ENCODE results near the gene PDZD4. TPM values are rescaled to one million over a fixed set of nuclear protein-coding genes. Genes with fewer than 3 reads are reported as not detected.

The PDZD4 gene
- total RNA-seq, 1 donor from 2014 or later: 9.9 TPM

- no peak overlapping the region for H3K27ac Mint-ChIP-seq (ENCODE audit: unreplicated experiment)
- no peaks in the 10 kb centered on the region for H3K36me3 Mint-ChIP-seq (ENCODE audit: low read depth, unreplicated experiment)
- no peak overlapping the region for H3K9ac ChIP-seq (ENCODE audit: low read length)
- H3K4me3 Mint-ChIP-seq (ENCODE audit: unreplicated experiment): peak overlapping the region; percentile 40
- H3K9me3 Mint-ChIP-seq (ENCODE audit: unreplicated experiment): no peaks in the 10 kb centered on the region
- H3K79me2 ChIP-seq (ENCODE audit: insufficient read depth, low read length): no peaks in the 10 kb centered on the region
- TF ChIP-seq CTCF (IDR thresholded peaks at IDR 0.05; ENCODE audit: insufficient read depth, low read depth, low read length): no peak
- no peak for FAIRE-seq
- H3K36me3 ChIP-seq (ENCODE audit: insufficient read depth, low read length): no peaks in the 10 kb centered on the region
- no peak for DNase-seq (ENCODE audit: low read depth)
- H3K4me3 ChIP-seq (ENCODE audit: insufficient read depth, low read depth, low read length): no peak overlapping the region
- no peaks in the 10 kb centered on the region for H3K4me1 Mint-ChIP-seq (ENCODE audit: low read depth, unreplicated experiment)
- H3K9me3 ChIP-seq (ENCODE audit: insufficient read depth, low read depth, low read length): no peaks in the 10 kb centered on the region
- no peak overlapping the region for H2AFZ ChIP-seq (ENCODE audit: low read depth, low read length)
- no peak overlapping the region for H3K4me2 ChIP-seq (ENCODE audit: low read length)
- H3K27me3 ChIP-seq (ENCODE audit: insufficient read depth, low read length): no peaks in the 10 kb centered on the region
- no peak overlapping the region for H3K27ac ChIP-seq (ENCODE audit: low read depth, low read length)
- H4K20me1 ChIP-seq (ENCODE audit: insufficient read depth, low read length): peaks cover 5% of the 10 kb centered on the region
- H3K27me3 Mint-ChIP-seq (ENCODE audit: low read depth, unreplicated experiment): peaks cover 2% of the 10 kb centered on the region
- H3K4me1 ChIP-seq (ENCODE audit: insufficient read depth, low read length): peaks cover 25% of the 10 kb centered on the region
Observed at GRCh38 chrX:153763298-153763932, 66.9 kb downstream of the PDZD4 start.

DNA sequence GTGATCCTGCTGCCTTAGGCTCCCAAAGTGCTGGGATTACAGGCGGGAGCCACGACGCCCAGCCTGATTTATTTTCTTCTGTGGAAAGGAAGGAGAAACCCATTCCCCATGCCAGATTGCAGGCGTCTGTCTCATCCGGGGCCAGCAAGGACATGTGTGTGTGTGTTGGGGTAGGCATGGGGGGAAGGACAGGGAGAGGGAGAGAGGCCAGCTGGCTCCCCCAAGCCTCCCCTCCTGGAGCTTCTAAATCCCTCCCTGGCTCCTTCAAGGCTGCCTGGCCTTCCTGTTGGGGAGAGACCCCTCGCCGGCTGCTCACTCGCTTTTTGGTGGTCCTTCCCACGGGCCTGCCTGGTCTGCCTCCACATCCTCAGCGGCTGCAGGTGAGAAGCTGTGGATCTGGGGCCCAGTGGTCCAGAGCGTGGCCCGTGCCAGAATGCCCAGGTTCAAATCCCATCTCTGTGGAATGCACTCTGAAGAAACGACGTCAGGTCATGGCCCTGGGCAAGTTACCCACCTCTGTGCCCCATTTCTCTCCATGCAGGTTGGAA lies 67.6 kb downstream of the PDZD4 start:
- Mint-ChIP-seq H3K27me3 (ENCODE audit: low read depth, unreplicated experiment) (peaks cover 2% of the 10 kb centered on the region), H3K36me3 (ENCODE audit: low read depth, unreplicated experiment) (no peaks in the 10 kb centered on the region), H3K9me3 (ENCODE audit: unreplicated experiment) (no peaks in the 10 kb centered on the region), H3K27ac (ENCODE audit: unreplicated experiment) (no peak overlapping the region), H3K4me1 (ENCODE audit: low read depth, unreplicated experiment) (no peaks in the 10 kb centered on the region), H3K4me3 (ENCODE audit: unreplicated experiment) (no peak overlapping the region)
- no peak overlapping the region for H3K4me2 ChIP-seq (ENCODE audit: low read length)
- DNase-seq (ENCODE audit: low read depth) (no peak), FAIRE-seq (no peak)
- H3K9me3 ChIP-seq (ENCODE audit: insufficient read depth, low read depth, low read length): no peaks in the 10 kb centered on the region
- H2AFZ ChIP-seq (ENCODE audit: low read depth, low read length): no peak overlapping the region
- no peak overlapping the region for H3K4me3 ChIP-seq (ENCODE audit: insufficient read depth, low read depth, low read length)
- no peak overlapping the region for H3K9ac ChIP-seq (ENCODE audit: low read length)
- peaks cover 5% of the 10 kb centered on the region for H4K20me1 ChIP-seq (ENCODE audit: insufficient read depth, low read length)
- no peaks in the 10 kb centered on the region for H3K27me3 ChIP-seq (ENCODE audit: insufficient read depth, low read length)
- no peaks in the 10 kb centered on the region for H3K36me3 ChIP-seq (ENCODE audit: insufficient read depth, low read length)
- no peaks in the 10 kb centered on the region for H3K79me2 ChIP-seq (ENCODE audit: insufficient read depth, low read length)
- no peak for TF ChIP-seq CTCF (IDR thresholded peaks at IDR 0.05; ENCODE audit: insufficient read depth, low read depth, low read length)
- TF ChIP-seq EZH2 (IDR thresholded peaks at IDR 0.05; ENCODE audit: insufficient read depth, low read length): no peak
- peaks cover 25% of the 10 kb centered on the region for H3K4me1 ChIP-seq (ENCODE audit: insufficient read depth, low read length)
- no peak overlapping the region for H3K27ac ChIP-seq (ENCODE audit: low read depth, low read length)

GRCh38 chrX:153761863-153762262 lies 68.5 kb downstream of the PDZD4 start:
- H3K4me3 Mint-ChIP-seq (ENCODE audit: unreplicated experiment): no peak overlapping the region
- Histone ChIP-seq H3K9me3 (ENCODE audit: insufficient read depth, low read depth, low read length) (no peaks in the 10 kb centered on the region), H3K4me2 (ENCODE audit: low read length) (no peak overlapping the region), H3K27ac (ENCODE audit: low read depth, low read length) (no peak overlapping the region), H3K27me3 (ENCODE audit: insufficient read depth, low read length) (no peaks in the 10 kb centered on the region), H4K20me1 (ENCODE audit: insufficient read depth, low read length) (peaks cover 5% of the 10 kb centered on the region), H2AFZ (ENCODE audit: low read depth, low read length) (no peak overlapping the region), H3K4me3 (ENCODE audit: insufficient read depth, low read depth, low read length) (no peak overlapping the region), H3K36me3 (ENCODE audit: insufficient read depth, low read length) (no peaks in the 10 kb centered on the region), H3K9ac (ENCODE audit: low read length) (no peak overlapping the region), H3K4me1 (ENCODE audit: insufficient read depth, low read length) (peaks cover 24% of the 10 kb centered on the region), H3K79me2 (ENCODE audit: insufficient read depth, low read length) (no peaks in the 10 kb centered on the region)
- H3K27ac Mint-ChIP-seq (ENCODE audit: unreplicated experiment): no peak overlapping the region
- no peaks in the 10 kb centered on the region for H3K36me3 Mint-ChIP-seq (ENCODE audit: low read depth, unreplicated experiment)
- no peaks in the 10 kb centered on the region for H3K9me3 Mint-ChIP-seq (ENCODE audit: unreplicated experiment)
- H3K27me3 Mint-ChIP-seq (ENCODE audit: low read depth, unreplicated experiment): peaks cover 2% of the 10 kb centered on the region
- no peak for TF ChIP-seq CTCF (IDR thresholded peaks at IDR 0.05; ENCODE audit: insufficient read depth, low read depth, low read length)
- TF ChIP-seq EZH2 (IDR thresholded peaks at IDR 0.05; ENCODE audit: insufficient read depth, low read length): no peak
- DNase-seq (ENCODE audit: low read depth) (no peak), FAIRE-seq (no peak)
- no peaks in the 10 kb centered on the region for H3K4me1 Mint-ChIP-seq (ENCODE audit: low read depth, unreplicated experiment)
